ENCODE measurements around the gene ZDHHC1.

ZDHHC1 gene

DNA sequence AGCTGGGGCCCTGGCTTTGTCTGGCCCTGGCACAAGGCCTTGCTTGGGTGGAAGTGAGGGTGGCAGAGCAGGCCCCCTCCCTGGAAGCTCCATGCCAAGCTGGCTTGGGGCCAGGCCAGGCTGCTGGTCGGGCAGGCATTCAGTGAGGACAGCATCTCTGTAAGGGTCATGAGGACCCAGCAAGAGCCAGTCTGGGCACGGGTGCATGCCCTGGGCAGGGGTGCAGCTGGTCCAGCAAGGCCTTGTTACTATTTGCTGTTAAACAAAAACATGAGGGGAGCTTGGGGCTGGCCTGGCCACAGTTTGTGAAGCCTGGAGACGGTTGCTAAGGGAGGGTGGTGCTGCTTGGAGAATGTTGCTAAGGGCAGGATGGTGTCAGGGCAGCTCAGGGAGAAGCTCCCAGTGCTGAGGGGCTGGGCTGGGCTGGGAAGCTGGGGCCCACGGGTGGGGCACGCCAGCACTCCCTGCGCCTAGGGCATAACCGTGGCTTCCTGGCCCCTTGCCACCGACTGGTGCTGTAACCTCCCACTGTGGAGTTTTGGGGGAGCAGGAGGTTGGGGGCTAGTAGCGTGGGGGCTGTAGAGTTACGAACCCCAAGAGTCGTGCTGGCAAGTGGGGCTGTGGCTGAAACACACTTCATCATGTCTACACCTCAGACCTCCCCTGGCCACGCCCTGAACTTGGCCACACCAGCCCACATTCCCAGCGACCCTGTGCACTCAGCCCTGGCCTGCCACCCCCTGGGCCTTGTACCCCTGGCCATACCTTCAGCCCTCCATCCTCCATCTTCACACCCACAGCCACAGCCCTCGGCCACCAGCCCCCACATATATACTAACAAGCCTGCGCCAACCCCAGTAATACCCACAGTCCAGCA lies 24.6 kb downstream of the ZDHHC1 start:
- Histone ChIP-seq H3K4me3 (ENCODE audit: low read depth in 1 of 2, low read length in 1 of 2) (no peak overlapping the region), H3K9me3 (no peaks in the 10 kb centered on the region), H3K27ac (no peak overlapping the region), H3K27me3 (peaks cover 60% of the 10 kb centered on the region), H3K4me1 (ENCODE audit: control insufficient read depth in 1 of 2, insufficient read depth in 1 of 2, low read depth in 1 of 2, low read length in 1 of 2) (peaks cover 43 to 49% of the 10 kb centered on the region in 2 experiments), H3K36me3 (no peaks in the 10 kb centered on the region)
- TF ChIP-seq, protein P1, sequence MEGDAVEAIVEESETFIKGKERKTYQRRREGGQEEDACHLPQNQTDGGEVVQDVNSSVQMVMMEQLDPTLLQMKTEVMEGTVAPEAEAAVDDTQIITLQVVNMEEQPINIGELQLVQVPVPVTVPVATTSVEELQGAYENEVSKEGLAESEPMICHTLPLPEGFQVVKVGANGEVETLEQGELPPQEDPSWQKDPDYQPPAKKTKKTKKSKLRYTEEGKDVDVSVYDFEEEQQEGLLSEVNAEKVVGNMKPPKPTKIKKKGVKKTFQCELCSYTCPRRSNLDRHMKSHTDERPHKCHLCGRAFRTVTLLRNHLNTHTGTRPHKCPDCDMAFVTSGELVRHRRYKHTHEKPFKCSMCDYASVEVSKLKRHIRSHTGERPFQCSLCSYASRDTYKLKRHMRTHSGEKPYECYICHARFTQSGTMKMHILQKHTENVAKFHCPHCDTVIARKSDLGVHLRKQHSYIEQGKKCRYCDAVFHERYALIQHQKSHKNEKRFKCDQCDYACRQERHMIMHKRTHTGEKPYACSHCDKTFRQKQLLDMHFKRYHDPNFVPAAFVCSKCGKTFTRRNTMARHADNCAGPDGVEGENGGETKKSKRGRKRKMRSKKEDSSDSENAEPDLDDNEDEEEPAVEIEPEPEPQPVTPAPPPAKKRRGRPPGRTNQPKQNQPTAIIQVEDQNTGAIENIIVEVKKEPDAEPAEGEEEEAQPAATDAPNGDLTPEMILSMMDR (IDR thresholded peaks at IDR 0.05), result no peak

DNA sequence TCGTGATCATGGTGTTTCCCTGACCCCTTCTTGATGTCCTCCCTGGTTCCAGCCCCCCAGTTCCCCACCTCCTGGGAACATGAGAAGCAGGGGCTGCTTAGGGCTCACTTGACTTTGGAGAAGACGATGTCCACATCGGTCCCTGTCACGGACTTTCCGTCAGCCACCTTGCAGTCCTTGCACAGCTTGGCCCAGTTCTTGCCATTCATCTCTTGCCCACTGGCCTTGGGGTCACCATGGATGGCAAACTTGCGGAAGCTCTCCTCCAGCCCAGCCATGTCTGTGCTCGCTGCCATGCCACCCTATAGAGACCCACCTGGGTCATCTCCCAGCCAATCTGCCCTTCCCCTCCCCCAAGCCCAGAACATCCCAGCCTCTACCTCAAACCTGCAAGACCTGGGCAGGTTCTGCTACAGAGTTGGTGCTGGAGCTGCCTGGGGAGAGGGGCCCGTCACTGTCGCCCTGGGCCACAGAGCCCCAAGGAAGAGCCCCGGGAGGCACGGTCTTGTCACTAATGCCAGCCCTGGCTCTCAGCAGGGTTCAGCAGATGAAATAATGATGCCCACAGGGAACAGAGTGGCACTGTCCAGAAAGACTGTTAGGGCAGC lies 25.4 kb downstream of the ZDHHC1 start:
- Histone ChIP-seq H3K4me1 (ENCODE audit: control insufficient read depth in 1 of 2, insufficient read depth in 1 of 2, low read depth in 1 of 2, low read length in 1 of 2) (peaks cover 43 to 49% of the 10 kb centered on the region in 2 experiments), H3K9me3 (no peaks in the 10 kb centered on the region), H3K36me3 (no peaks in the 10 kb centered on the region), H3K27me3 (peaks cover 53% of the 10 kb centered on the region), H3K4me3 (ENCODE audit: low read depth in 1 of 2, low read length in 1 of 2) (peak overlapping the region; percentile 23 to 28), H3K27ac (peak overlapping the region; percentile 63)
- TF ChIP-seq, protein P1 (IDR thresholded peaks at IDR 0.05), result no peak

DNA sequence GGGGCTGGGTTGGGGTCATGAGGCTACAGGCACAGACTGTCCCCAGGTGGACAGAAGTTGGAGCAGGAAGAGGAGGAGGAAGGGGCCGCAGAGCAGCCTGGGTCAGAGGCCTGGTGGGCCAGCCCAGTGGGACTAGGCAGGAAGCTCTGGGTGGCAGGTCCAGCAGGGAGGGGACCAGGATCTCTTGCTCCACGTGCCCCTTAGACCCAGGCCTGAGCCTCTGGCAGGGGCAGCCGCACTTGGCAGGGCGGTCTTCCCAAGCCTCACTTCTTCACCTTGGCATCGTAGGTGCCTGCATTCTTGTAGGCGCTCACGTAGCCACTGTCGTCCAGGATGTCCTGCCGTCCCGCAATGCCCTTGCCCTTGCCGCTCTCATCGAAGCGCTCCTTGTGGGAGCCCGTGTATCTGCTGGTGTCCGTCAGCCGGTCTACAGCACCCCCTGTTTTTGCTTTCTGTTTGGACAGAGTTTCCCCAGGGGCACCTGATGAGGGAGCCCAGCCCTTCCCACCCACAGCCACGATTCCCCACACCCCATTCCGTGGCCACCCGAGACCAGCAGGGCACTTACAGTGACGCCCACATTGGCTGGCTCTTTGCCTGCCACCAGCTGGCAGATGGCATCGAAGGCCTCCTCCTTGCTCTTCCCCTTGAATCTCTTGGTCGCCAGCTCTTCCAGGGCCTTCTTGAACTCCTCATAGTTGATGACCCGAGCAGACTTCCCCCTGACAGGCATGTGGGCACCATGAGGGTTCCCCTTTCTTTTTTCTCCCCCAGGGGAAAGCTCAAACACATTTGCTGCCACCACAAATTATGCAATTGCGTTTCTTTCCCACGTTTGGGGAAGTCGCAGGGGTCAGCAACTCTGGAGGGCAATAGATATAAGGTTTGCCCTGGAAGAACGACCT lies 26.1 kb downstream of the ZDHHC1 start:
- H3K27ac ChIP-seq, result peak overlapping the region; percentile 63
- H3K27me3 ChIP-seq, result peaks cover 45% of the 10 kb centered on the region
- H3K9me3 ChIP-seq, result no peaks in the 10 kb centered on the region
- peaks cover 40 to 47% of the 10 kb centered on the region in 2 experiments for H3K4me1 ChIP-seq (ENCODE audit: control insufficient read depth in 1 of 2, insufficient read depth in 1 of 2, low read depth in 1 of 2, low read length in 1 of 2)
- H3K4me3 ChIP-seq (ENCODE audit: low read depth in 1 of 2, low read length in 1 of 2), result peak overlapping the region; percentile 23 to 28
- H3K36me3 ChIP-seq, result no peaks in the 10 kb centered on the region
- TF ChIP-seq, protein P1 (IDR thresholded peaks at IDR 0.05), result no peak

DNA sequence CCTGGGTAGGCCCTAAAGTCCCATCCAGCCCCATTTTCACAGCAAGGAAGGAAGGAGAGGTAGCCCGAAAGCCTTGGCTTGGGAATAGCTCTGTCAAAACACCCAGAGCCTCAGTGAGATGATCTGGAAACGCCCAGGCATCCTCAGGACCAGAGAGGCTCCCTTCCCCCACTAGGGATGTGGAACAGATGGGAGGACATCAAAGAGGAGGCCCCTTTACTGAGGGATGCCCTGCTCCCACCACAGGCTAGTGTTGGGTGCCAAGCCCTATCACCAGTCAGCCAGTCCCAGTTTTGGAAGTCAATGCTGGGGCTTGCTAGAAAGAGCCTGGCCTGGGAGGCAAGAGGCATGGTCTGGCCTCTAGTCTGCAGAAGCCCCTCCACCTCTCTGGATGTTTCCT lies 27.7 kb downstream of the ZDHHC1 start:
- no peak overlapping the region for H3K27ac ChIP-seq
- H3K4me1 ChIP-seq (ENCODE audit: control insufficient read depth in 1 of 2, insufficient read depth in 1 of 2, low read depth in 1 of 2, low read length in 1 of 2), result peaks cover 24 to 31% of the 10 kb centered on the region in 2 experiments
- no peak overlapping the region for H3K4me3 ChIP-seq (ENCODE audit: low read depth in 1 of 2, low read length in 1 of 2)
- no peaks in the 10 kb centered on the region for H3K9me3 ChIP-seq
- H3K27me3 ChIP-seq, result peaks cover 29% of the 10 kb centered on the region
- H3K36me3 ChIP-seq, result no peaks in the 10 kb centered on the region
- TF ChIP-seq, protein P1 (IDR thresholded peaks at IDR 0.05), result no peak

DNA sequence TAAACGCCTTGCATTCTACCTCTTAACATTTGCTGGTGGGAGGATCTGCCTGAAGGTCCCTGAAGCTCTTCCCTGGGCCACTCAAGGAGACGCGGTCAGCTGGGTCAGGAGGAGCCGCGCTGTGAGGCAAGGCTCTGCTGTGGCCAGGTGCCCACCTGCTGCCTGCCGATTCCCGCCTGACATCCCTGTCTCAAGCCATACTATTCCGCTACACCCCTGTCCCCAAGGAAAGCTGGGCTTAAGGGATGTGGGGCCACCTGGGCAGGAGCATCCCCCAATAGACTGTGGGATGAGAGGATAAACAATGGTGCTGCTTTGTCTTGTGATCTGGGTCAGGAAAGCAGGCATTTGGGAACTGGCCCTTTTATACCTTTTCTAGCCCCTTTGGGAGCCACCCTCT lies 28.1 kb downstream of the ZDHHC1 start:
- peaks cover 25% of the 10 kb centered on the region for H3K27me3 ChIP-seq

More for the DNA sequence above, 28.1 kb downstream of the ZDHHC1 start:
- no peak overlapping the region for H3K27ac ChIP-seq
- peaks cover 20 to 27% of the 10 kb centered on the region in 2 experiments for H3K4me1 ChIP-seq (ENCODE audit: control insufficient read depth in 1 of 2, insufficient read depth in 1 of 2, low read depth in 1 of 2, low read length in 1 of 2)
- no peaks in the 10 kb centered on the region for H3K9me3 ChIP-seq
- no peaks in the 10 kb centered on the region for H3K36me3 ChIP-seq
- H3K4me3 ChIP-seq (ENCODE audit: low read depth in 1 of 2, low read length in 1 of 2), result no peak overlapping the region
- TF ChIP-seq, protein P1 (IDR thresholded peaks at IDR 0.05), result no peak
